ENCODE results near the gene NFIC. TPM values are rescaled to one million over a fixed set of nuclear protein-coding genes. Genes with fewer than 3 reads are reported as not detected.

The NFIC gene
- total RNA-seq, 1 donor from 2014 or later, result 1.1 TPM

DNA sequence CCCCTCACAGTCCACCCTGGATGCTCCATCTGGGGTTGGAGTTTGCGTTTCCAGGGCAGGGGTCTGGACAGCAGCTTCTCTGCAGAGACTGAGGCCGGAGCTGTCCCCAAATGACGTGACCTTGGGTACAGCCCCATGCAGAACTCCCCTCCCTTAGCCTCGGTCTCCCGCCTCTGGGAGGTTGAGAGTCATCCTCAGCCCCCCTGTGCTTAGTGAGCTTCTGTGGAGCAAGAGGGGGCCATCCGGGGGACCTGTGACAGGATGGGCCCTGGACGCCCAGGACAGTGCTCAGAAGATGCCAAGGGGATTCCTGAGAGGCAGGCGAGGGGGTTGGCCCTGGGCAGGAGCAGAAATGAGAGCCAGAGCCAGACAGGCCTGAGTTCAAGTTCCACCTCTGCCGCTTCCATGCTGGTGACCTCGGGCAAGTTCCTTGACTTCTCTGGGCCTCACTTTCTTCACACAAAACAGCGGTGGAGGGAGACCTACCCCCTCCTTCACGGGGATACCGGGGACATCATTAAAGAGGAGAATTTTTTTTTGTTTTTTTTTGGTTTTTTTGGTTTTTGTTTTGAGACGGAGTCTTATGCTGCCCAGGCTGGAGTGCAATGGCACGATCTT lies 93.7 kb downstream of the NFIC start:
- peaks cover 12% of the 10 kb centered on the region for H4K20me1 ChIP-seq (ENCODE audit: low read depth)
- no peak overlapping the region for H3K4me3 Mint-ChIP-seq
- H3K9ac ChIP-seq, result no peak overlapping the region
- DNase-seq (ENCODE audit: low spot score), result no peak
- no peak overlapping the region for H3K27ac ChIP-seq
- peaks cover 18% of the 10 kb centered on the region for H3K4me1 Mint-ChIP-seq
- H3K36me3 Mint-ChIP-seq, result no peaks in the 10 kb centered on the region
- peaks cover 82% of the 10 kb centered on the region for H3K27me3 ChIP-seq
- TF ChIP-seq EZH2phosphoT487 (IDR thresholded peaks at IDR 0.05) (no peak), EZH2 (IDR thresholded peaks at IDR 0.05) (no peak)
- TF ChIP-seq, protein P1, sequence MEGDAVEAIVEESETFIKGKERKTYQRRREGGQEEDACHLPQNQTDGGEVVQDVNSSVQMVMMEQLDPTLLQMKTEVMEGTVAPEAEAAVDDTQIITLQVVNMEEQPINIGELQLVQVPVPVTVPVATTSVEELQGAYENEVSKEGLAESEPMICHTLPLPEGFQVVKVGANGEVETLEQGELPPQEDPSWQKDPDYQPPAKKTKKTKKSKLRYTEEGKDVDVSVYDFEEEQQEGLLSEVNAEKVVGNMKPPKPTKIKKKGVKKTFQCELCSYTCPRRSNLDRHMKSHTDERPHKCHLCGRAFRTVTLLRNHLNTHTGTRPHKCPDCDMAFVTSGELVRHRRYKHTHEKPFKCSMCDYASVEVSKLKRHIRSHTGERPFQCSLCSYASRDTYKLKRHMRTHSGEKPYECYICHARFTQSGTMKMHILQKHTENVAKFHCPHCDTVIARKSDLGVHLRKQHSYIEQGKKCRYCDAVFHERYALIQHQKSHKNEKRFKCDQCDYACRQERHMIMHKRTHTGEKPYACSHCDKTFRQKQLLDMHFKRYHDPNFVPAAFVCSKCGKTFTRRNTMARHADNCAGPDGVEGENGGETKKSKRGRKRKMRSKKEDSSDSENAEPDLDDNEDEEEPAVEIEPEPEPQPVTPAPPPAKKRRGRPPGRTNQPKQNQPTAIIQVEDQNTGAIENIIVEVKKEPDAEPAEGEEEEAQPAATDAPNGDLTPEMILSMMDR (IDR thresholded peaks at IDR 0.05), result no peak
- no peaks in the 10 kb centered on the region for H3K9me3 ChIP-seq (ENCODE audit: low read depth)
- H3K9me3 Mint-ChIP-seq, result no peaks in the 10 kb centered on the region
- H3K4me1 ChIP-seq, result peaks cover 46% of the 10 kb centered on the region
- H3K4me3 ChIP-seq, result no peak overlapping the region
- no peak overlapping the region for H2AFZ ChIP-seq (replicated peaks)
- no peak overlapping the region for H3K27ac Mint-ChIP-seq
- no peak overlapping the region for H3K4me2 ChIP-seq
- H3K27me3 Mint-ChIP-seq (ENCODE audit: insufficient read depth, low read depth), result peaks cover 40% of the 10 kb centered on the region
- H3F3A ChIP-seq (ENCODE audit: low read depth), result peaks cover 23% of the 10 kb centered on the region
- no peaks in the 10 kb centered on the region for H3K36me3 ChIP-seq
- no peaks in the 10 kb centered on the region for H3K79me2 ChIP-seq (ENCODE audit: low read depth)

GRCh38 chr19:3462991-3463713 lies 96.8 kb downstream of the NFIC start:
- H3K27me3 Mint-ChIP-seq (ENCODE audit: insufficient read depth, low read depth), result peaks cover 57% of the 10 kb centered on the region

DNA sequence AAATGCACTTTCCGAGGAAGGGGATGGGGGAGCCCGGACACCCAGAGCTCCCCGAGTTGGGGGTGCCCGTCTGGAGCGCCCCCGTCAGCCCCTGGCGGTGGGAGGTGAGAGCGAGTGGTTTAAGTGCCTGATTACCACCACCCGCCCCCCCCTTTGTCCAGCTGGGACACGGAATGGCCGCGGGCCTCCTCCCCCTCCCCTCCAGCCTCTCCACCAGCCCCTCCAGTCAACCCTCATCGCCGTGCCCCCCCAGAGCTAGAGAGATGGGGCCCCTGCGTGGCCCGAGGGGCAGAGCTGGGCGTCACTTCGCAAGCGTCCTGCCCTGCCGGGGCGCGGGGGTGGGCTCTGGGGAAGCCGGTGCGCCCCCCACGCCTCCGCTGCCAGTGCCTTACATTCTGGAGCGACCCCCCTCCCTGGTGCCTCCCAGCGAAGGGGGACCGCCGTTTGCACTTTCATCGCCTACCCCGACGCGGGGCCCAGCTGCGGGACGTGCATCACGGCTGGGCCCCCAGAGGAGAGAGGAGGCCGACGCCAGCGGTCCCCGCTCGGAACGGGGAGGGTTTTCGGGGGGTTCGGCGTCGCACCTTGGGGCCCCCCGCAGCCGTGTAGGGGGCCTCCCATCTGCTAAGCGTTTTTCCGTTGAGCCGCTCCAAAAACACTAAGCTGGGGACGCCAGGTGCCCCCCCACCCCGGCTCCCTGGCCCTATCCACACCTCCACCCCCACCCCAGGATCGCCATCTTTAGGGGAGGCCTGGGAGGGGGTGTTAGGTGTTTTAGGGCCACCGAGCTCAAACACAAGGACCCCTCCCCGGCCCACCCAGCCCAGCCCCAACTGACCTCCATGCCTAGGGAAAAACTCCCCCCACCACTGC lies 97.6 kb downstream of the NFIC start:
- Histone ChIP-seq H3K4me3 (peak overlapping the region; percentile 39), H3K4me1 (peaks cover 24% of the 10 kb centered on the region), H3K4me2 (peak overlapping the region; percentile 72), H3K79me2 (ENCODE audit: low read depth) (no peaks in the 10 kb centered on the region), H3K36me3 (no peaks in the 10 kb centered on the region), H3K27me3 (peaks cover 98% of the 10 kb centered on the region), H3K9me3 (ENCODE audit: low read depth) (no peaks in the 10 kb centered on the region), H3K27ac (no peak overlapping the region), H4K20me1 (ENCODE audit: low read depth) (peaks cover 12% of the 10 kb centered on the region), H3K9ac (no peak overlapping the region), H2AFZ (replicated peaks) (no peak overlapping the region), H3F3A (ENCODE audit: low read depth) (peaks cover 10% of the 10 kb centered on the region)
- DNase-seq (ENCODE audit: low spot score), result peak; percentile 58
- no peak overlapping the region for H3K4me3 Mint-ChIP-seq
- peaks cover 60% of the 10 kb centered on the region for H3K27me3 Mint-ChIP-seq (ENCODE audit: insufficient read depth, low read depth)
- H3K4me1 Mint-ChIP-seq, result peaks cover 7% of the 10 kb centered on the region
- no peaks in the 10 kb centered on the region for H3K36me3 Mint-ChIP-seq
- no peak overlapping the region for H3K27ac Mint-ChIP-seq
- peaks cover 10% of the 10 kb centered on the region for H3K9me3 Mint-ChIP-seq
- TF ChIP-seq EZH2 (IDR thresholded peaks at IDR 0.05) (peak; percentile 57), EZH2phosphoT487 (IDR thresholded peaks at IDR 0.05) (peak; percentile 61)
- TF ChIP-seq, protein P1 (IDR thresholded peaks at IDR 0.05), result peak; percentile 40

More at GRCh38 chr19:3462991-3463713, 96.8 kb downstream of the NFIC start:
- H3K4me1 ChIP-seq, result peaks cover 31% of the 10 kb centered on the region
- peaks cover 98% of the 10 kb centered on the region for H3K27me3 ChIP-seq
- H3K27ac Mint-ChIP-seq, result no peak overlapping the region
- H3K4me3 ChIP-seq, result peak overlapping the region; percentile 39
- no peak overlapping the region for H3K9ac ChIP-seq
- H3K36me3 Mint-ChIP-seq, result no peaks in the 10 kb centered on the region
- H3K9me3 ChIP-seq (ENCODE audit: low read depth), result no peaks in the 10 kb centered on the region
- DNase-seq (ENCODE audit: low spot score), result peak; percentile 51
- H3K36me3 ChIP-seq, result no peaks in the 10 kb centered on the region
- H3K4me1 Mint-ChIP-seq, result peaks cover 14% of the 10 kb centered on the region
- no peaks in the 10 kb centered on the region for H3K79me2 ChIP-seq (ENCODE audit: low read depth)
- H2AFZ ChIP-seq (replicated peaks), result no peak overlapping the region
- H3K27ac ChIP-seq, result no peak overlapping the region
- peaks cover 12% of the 10 kb centered on the region for H4K20me1 ChIP-seq (ENCODE audit: low read depth)
- peaks cover 6% of the 10 kb centered on the region for H3K9me3 Mint-ChIP-seq
- peak overlapping the region; percentile 72 for H3K4me2 ChIP-seq
- TF ChIP-seq, protein P1 (IDR thresholded peaks at IDR 0.05), result no peak
- peak; percentile 88 for TF ChIP-seq EZH2 (IDR thresholded peaks at IDR 0.05)
- peak; percentile 68 for TF ChIP-seq EZH2phosphoT487 (IDR thresholded peaks at IDR 0.05)
- H3K4me3 Mint-ChIP-seq, result peak overlapping the region; percentile 24
- peaks cover 13% of the 10 kb centered on the region for H3F3A ChIP-seq (ENCODE audit: low read depth)

Measured in neural progenitor cell (in vitro differentiated cells).